PC-3 (cell line): ENCODE results near the gene C10orf143.

ENCODE experiments used
- CTCF ChIP-seq: fragments of 300-600 bp; sonication (generic); conservative IDR thresholded peaks from 2 replicates; pipeline ENCODE4 v1.5.1; 2017; ENCODE audit warnings: antibody characterized with exemption, low read depth, mild to moderate bottlenecking, low read length
- EZH2 ChIP-seq: fragments of 300-600 bp; sonication (generic); IDR thresholded peaks from one replicate; pipeline ENCODE4 v1.6.1; 2017; ENCODE audit warnings: antibody characterized with exemption, mild to moderate bottlenecking, low read length; ENCODE audit not compliant: unreplicated experiment

DNA sequence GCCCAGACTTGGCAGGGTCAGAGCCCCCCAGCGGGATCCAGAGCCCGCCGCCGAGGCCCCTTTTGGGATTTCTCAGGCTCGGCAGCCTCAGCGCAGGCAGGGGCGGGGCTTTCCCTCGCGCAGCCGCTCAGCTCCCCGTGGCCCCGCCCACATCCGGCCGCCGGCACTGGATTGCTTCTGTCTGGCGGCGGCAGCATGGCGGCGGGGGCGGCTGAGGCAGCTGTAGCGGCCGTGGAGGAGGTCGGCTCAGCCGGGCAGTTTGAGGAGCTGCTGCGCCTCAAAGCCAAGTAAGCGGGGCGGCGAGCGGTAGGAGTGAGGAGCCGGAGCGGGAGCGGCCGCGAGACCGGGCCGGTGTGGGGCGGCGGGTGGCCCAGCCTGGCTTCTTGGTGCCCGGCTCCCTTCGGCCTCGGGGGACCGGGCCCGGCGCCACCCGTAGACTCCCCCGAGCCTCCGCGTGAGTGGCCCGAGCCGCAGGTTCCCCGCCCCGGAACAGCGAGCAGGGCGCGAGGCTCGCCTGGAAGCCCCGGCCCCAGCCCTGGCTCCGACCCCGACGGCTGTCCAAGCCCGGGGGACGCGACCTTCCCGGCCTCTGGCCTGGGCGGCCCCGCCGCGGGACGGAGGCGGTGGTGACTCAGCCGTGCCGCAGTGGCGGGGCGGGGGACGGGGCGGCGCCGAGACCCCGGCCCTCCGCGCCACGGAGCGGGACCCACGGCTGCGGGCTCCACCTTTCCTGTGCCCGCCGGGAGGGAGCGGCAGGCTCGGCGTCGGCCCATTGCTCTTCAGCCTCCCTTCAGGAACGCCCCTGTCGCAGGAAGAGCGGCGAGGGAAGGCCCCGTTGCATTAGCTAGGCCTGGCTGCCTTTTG, 25.8 kb upstream of the C10orf143 start, which contains the start of gene GLRX3:
- no peak for TF ChIP-seq CTCF
- no peak for TF ChIP-seq EZH2
